NCI-H524 treated with DMSO at 0.1 percent for 48 hours (cell line): ENCODE results near the gene PDE12.

Experiments
- DNase-seq: peaks from one replicate; lab custom pipeline; 2025; lab: John Stamatoyannopoulos, UW

PDE12 gene, protein sequence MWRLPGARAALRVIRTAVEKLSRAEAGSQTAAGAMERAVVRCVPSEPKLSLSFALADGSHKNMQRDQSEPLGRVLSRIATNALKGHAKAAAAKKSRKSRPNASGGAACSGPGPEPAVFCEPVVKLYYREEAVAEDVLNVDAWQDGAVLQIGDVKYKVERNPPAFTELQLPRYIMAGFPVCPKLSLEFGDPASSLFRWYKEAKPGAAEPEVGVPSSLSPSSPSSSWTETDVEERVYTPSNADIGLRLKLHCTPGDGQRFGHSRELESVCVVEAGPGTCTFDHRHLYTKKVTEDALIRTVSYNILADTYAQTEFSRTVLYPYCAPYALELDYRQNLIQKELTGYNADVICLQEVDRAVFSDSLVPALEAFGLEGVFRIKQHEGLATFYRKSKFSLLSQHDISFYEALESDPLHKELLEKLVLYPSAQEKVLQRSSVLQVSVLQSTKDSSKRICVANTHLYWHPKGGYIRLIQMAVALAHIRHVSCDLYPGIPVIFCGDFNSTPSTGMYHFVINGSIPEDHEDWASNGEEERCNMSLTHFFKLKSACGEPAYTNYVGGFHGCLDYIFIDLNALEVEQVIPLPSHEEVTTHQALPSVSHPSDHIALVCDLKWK

DNA sequence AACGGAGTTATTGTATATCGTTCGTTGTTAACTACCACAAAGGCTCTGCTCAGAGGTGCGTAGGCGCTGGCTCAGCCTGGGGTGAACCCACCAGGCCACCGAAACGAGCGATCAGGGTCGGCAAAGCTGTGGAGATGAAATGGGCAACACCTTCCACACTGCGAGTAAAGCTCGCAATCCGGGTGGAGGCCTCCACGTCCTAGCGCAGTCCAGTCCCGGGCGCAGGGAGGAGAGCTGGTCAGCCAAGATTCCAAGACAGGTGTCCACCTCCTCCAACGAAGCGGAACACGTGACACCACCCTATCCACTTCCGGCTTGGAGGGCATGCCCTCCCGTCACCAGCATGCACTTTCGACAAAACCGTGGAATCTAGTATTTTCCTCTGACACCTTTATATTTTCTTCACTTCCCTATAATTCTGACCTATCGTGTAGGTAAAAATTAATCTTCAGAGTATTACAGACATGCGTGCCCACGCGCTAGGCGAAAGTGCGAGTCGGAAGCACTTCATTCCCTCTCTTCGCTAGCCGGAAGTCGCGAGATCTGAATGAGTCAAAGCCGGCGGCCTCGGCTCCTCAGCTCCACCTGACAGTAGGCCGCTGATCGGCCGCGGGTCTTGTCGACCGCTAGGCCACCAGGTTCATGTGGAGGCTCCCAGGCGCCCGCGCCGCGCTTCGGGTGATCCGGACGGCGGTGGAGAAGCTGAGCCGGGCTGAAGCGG, at the start of gene PDE12:
Gene PDE12 (plus strand): TSS at position 537 of the 721 bp plus-strand sequence. CDS start 106 bp downstream, at position 643.
- peak; percentile 53 for DNase-seq

DNA sequence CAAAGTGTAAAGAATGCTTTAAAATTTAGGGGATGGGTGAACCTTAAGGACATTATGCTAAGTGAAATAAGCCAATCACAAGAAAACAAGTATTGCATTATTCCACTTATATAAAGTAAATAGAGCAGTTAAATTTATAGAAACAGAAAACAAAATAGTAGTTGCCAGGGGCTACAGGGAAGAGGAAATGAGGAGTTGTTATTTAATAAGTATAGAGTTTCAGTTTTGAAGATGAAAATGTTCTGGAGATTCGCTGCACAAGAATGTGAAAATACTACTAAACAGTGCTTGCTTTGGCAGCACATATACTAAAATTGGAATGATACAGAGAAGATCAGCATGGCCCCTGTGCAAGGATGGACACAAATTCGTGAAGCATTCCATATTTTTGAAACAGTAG, 43.9 kb upstream of the PDE12 start:
- DNase-seq: no peak

GRCh38 chr3:57518276-57518915, 37.7 kb upstream of the PDE12 start:
- DNase-seq: no peak

DNA sequence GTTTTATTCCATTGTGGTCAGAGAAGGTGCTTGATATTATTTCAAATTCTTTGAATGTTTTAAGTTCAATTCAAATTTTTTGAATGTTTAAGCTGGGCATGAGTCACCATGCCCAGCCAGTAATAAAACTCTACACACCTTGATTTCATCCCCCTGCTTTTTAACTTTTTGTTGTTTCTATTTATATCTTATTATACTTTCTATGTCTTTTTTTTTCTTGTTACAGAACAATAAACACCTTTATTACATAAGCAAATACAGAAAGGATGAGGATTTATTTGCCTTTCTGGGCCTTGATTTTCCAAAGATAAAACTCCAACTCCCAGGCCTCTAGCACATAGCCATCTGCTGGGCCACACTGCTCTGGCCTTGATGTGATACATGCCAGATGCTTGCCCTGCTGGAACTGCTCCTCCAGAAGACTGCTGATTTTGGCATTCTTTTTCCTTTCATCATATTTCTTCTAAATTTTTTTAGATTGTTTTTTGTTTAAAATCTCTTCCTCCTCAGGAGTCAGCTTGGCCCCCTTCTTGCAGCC, 25.9 kb upstream of the PDE12 start:
- DNase-seq: no peak

DNA sequence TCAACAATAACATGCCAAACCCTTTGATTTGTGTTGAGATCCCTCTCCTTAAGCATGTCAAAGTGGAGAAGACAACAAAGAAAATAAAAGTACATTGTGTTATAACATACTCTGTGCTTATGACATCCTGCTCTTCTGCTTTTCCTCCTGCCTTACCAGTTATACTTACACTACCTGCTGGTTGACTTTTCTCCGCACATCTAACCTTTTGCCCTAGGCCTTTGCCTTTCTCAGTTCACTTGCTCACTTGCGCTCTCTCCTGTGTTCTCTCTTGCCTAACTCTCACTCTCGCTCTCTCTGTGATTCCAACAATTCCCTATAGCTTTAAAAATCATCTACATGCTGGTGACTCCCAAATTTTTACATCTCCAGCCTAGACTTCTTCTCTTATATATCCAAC, 17.6 kb upstream of the PDE12 start:
- DNase-seq: no peak

DNA sequence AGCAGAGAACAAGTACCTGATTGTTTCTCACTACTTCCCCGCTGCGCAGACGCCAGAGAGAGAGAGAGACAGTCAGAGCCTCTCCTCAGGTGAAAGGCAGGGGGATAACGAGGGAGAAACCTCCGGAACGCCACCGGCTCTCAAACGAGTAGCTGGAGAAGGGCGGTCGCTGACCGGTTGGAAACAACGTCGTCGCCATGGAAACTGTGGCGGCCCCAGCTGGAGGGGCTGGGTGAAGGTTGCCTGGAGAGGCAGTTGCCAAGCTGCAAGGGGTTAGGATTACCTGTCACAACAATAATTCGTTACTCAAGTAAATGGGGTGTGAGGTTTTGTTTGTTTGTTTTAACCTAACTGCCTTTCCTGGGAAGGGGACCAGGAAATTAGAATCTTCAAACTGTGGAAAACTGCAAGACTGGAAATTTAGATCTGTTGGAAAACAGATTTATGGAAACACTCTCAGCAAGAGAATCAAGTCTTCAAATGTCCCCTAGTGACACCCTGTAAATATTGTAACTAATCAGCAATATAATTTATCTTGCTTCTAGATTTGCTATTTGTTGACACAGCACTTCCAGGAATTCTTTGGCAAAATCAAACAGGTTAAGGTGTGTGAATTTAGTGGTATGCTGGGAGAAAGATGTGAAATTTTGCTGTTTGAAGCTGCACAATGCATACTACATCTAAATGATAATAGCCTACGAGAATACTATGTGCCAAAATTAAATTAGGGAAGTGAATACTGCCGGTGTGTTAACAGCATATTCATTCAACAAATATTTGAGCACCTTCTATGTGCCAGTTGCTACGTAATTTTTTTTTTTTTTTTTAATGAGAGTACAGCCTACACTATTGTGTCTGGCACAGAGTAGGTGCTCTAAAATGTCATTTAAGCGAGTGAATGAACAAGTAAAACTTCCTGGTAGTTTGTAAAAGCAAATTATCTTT, 11.6 kb upstream of the PDE12 start, which contains the start of gene DNAH12:
Gene DNAH12 (minus strand): TSS at position 164 of the 945 bp plus-strand sequence. CDS start 1,474 bp downstream, outside the sequence.
- DNase-seq: peak; percentile 66

- DNase-seq: no peak
These were observed 10.3 kb upstream of the PDE12 start for GRCh38 chr3:57545636-57546268.

GRCh38 chr3:57546616-57547015, 9.5 kb upstream of the PDE12 start:
- no peak for DNase-seq

- DNase-seq: no peak
These were observed 768 bp upstream of the PDE12 start for GRCh38 chr3:57555306-57555705.

- no peak for DNase-seq
These were observed 498 bp downstream of the PDE12 start for GRCh38 chr3:57556459-57557084.

GRCh38 chr3:57557085-57557537, 1.0 kb downstream of the PDE12 start:
- DNase-seq: no peak

DNA sequence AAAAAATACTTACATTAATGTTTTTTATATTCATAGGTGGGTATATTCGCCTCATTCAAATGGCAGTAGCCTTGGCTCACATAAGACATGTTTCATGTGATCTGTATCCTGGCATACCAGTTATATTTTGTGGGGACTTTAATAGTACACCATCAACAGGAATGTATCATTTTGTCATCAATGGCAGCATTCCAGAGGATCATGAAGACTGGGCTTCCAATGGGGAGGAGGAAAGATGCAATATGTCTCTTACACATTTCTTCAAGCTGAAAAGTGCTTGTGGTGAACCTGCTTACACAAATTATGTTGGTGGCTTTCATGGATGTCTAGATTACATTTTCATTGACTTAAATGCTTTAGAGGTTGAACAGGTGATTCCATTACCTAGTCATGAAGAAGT, 3.5 kb downstream of the PDE12 start:
- no peak for DNase-seq

DNA sequence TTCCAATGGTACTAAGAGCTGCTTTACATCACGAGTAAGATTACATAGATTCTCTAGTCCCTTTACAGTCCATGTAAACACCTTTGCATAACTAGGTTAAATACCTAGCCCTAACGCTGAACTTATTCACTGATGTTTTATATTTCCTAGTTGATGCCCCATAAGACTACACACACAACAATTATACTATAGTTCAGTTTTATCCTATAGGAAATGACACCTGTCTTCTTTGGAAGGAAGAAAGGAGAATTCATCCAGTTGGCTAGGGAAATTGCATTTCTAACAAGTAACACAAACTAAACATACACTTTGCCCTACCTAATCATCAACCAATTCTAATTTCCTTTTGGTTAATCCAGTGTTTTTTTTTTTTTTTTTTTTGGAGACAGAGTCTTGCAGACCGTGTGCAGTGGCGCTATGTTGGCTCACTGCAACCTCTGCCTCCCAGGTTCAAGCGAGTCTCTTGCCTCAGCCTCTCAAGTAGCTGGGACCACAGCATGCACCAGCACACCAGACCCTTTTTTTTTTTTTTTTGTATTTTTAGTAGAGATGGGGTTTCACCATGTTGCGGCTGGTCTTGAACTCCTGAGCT, 13.9 kb downstream of the PDE12 start:
- no peak for DNase-seq

DNA sequence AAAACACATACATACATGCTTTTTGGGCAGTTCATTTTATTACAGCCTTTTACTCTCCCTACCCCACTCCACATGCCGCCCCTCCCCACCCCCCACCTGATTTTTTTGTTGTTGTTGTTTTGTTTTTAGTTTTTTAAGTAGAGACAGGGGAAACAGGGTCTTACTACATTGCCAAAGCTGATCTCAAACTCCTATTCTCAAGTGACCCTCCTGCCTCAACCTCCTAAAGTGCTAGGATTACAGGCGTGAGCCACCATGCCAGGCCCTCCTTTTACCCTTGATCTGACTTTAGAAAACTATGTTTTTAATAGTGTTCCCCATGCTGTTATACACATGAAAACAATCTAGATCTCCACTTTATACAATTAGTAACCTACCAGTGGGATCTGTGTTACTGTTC, 14.8 kb downstream of the PDE12 start:
- DNase-seq: no peak

GRCh38 chr3:57572096-57572495, 16.0 kb downstream of the PDE12 start:
- DNase-seq: no peak

- DNase-seq: no peak
These were observed 20.0 kb downstream of the PDE12 start for GRCh38 chr3:57575966-57576626.

DNA sequence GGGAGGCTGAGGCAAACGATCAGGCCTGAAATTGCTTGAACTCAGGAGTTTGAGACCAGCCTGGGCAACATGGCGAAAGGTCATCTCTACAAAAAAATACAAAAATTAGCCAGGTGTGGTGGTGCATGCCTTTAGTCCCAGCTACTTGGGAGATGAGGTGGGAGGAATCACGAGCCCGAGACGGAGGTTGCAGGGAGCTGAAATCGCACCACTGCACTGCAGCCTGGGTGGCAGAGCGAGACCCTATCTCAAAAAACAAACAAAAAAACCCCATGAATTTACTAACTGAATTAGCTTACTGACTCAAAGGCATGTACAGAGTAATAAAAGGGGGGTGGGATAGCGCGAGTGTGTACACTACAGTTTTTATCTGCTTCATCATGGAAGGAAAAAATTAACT, 21.7 kb downstream of the PDE12 start:
- DNase-seq: no peak

DNA sequence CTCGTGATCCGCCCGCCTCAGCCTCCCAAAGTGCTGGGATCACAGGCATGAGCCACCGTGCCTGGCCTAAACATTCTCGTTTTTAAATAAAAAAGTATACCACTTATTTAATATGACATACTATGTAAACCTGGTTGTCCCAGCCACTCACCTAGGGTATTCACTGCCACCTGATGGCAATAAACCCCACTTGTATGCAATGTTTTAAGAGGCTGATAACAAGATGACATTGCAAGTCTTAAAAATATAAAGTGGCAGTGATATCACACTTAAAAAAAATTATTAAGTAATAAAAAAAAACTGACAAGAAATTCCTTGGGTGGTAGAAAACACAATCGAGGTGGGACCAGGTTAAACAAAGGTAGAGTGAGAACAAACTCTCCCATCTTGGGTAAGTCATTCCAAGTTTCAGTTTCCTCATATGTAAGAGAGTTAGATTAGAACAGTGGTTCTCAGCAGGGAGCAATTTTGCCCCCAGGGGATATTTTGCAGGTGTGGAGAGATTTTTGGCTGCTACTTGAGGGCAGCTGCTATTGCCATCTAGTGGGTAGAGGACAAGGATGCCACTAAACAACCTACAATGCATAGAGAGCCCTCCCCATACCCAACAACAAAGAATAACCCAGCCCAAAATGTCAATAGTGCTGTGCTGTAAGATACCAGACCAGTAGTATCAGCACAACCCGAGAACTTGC, 26.5 kb downstream of the PDE12 start:
- no peak for DNase-seq
